ENCODE data around the gene FRAS1.

DNA sequence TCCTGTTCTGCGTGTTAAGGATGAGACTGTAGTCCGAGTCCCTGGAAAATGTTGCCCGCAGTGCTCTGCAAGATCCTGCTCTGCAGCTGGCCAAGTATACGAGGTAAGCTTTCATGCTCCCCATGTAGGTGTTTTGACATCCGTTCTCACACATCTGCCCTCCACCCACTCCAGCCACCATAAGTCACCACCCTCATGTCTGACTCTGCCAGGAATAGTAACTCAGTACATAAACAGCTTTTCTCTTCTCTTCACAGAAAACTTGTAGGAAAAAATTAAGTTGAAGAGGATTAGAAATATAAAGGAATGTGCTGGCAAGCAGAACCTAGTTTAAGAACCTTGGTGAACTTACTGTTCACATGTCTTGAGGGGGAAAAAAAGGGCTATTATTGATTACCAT lies 207.9 kb downstream of the FRAS1 start:
- TF ChIP-seq POLR2A (IDR thresholded peaks at IDR 0.05), result no peak
- TF ChIP-seq, protein P1, sequence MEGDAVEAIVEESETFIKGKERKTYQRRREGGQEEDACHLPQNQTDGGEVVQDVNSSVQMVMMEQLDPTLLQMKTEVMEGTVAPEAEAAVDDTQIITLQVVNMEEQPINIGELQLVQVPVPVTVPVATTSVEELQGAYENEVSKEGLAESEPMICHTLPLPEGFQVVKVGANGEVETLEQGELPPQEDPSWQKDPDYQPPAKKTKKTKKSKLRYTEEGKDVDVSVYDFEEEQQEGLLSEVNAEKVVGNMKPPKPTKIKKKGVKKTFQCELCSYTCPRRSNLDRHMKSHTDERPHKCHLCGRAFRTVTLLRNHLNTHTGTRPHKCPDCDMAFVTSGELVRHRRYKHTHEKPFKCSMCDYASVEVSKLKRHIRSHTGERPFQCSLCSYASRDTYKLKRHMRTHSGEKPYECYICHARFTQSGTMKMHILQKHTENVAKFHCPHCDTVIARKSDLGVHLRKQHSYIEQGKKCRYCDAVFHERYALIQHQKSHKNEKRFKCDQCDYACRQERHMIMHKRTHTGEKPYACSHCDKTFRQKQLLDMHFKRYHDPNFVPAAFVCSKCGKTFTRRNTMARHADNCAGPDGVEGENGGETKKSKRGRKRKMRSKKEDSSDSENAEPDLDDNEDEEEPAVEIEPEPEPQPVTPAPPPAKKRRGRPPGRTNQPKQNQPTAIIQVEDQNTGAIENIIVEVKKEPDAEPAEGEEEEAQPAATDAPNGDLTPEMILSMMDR (IDR thresholded peaks at IDR 0.05), result no peak

All from ovary (tissue), 3 donors.